ENCODE measurements around the gene XPO6.

The XPO6 gene

DNA sequence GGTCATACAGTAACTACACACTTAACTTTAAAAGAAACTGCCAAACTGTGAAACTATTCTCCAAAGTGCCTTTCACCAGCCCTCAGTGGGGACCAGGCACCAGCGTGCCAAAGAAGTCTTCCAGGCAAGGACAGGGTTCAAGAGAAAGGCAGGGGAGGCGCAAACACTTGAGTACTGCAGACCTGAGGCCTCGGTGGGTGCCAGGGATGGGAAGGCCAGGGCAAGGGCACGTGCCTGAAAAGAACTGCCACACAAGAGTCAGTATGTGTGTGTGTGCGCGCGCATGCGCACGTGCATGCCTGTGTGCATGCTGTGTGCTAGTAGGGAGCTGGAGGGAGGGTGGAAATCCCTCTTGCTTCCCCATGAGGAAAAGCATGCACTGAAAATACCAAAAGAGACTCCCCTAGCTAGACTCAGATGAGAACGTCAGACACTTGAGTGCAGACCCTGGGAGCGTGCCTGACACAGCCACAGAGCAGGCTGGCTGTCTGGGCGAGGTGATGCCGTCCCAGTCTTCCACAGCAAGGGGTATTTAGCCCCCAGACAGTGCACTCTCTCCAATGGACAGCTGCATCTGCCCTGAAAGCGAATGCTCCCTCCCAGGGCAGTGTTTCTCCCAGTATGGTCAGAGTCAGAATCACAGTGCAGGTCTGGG, 108.1 kb downstream of the XPO6 start:
- TF ChIP-seq, protein P1, sequence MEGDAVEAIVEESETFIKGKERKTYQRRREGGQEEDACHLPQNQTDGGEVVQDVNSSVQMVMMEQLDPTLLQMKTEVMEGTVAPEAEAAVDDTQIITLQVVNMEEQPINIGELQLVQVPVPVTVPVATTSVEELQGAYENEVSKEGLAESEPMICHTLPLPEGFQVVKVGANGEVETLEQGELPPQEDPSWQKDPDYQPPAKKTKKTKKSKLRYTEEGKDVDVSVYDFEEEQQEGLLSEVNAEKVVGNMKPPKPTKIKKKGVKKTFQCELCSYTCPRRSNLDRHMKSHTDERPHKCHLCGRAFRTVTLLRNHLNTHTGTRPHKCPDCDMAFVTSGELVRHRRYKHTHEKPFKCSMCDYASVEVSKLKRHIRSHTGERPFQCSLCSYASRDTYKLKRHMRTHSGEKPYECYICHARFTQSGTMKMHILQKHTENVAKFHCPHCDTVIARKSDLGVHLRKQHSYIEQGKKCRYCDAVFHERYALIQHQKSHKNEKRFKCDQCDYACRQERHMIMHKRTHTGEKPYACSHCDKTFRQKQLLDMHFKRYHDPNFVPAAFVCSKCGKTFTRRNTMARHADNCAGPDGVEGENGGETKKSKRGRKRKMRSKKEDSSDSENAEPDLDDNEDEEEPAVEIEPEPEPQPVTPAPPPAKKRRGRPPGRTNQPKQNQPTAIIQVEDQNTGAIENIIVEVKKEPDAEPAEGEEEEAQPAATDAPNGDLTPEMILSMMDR (IDR thresholded peaks at IDR 0.05; ENCODE audit: low read depth, low read length, missing control alignments): no peak
- in situ Hi-C loops (cut with HindIII; ENCODE audit: low sequenced_read_pairs): no loop called here
- no peak overlapping the region for H3K4me3 ChIP-seq (ENCODE audit: low read depth, low read length)
- no peak for DNase-seq (ENCODE audit: low read depth)

- no peak for DNase-seq (ENCODE audit: low read depth)
- H3K4me3 ChIP-seq (ENCODE audit: low read depth, low read length): no peak overlapping the region
- in situ Hi-C loops (cut with HindIII; ENCODE audit: low sequenced_read_pairs): no loop called here
- TF ChIP-seq, protein P1 (IDR thresholded peaks at IDR 0.05; ENCODE audit: low read depth, low read length, missing control alignments): no peak
These were observed 110.3 kb downstream of the XPO6 start for GRCh38 chr16:28101533-28101890.

GRCh38 chr16:28100810-28101532, 110.8 kb downstream of the XPO6 start:
- in situ Hi-C loops (cut with HindIII; ENCODE audit: low sequenced_read_pairs): no loop called here
- TF ChIP-seq, protein P1 (IDR thresholded peaks at IDR 0.05; ENCODE audit: low read depth, low read length, missing control alignments): no peak
- no peak overlapping the region for H3K4me3 ChIP-seq (ENCODE audit: low read depth, low read length)
- DNase-seq (ENCODE audit: low read depth): no peak

GRCh38 chr16:28098959-28099945, 112.5 kb downstream of the XPO6 start:
- in situ Hi-C loops (cut with HindIII; ENCODE audit: low sequenced_read_pairs): no loop called here
- no peak for DNase-seq (ENCODE audit: low read depth)
- no peak overlapping the region for H3K4me3 ChIP-seq (ENCODE audit: low read depth, low read length)
- TF ChIP-seq, protein P1 (IDR thresholded peaks at IDR 0.05; ENCODE audit: low read depth, low read length, missing control alignments): no peak

DNA sequence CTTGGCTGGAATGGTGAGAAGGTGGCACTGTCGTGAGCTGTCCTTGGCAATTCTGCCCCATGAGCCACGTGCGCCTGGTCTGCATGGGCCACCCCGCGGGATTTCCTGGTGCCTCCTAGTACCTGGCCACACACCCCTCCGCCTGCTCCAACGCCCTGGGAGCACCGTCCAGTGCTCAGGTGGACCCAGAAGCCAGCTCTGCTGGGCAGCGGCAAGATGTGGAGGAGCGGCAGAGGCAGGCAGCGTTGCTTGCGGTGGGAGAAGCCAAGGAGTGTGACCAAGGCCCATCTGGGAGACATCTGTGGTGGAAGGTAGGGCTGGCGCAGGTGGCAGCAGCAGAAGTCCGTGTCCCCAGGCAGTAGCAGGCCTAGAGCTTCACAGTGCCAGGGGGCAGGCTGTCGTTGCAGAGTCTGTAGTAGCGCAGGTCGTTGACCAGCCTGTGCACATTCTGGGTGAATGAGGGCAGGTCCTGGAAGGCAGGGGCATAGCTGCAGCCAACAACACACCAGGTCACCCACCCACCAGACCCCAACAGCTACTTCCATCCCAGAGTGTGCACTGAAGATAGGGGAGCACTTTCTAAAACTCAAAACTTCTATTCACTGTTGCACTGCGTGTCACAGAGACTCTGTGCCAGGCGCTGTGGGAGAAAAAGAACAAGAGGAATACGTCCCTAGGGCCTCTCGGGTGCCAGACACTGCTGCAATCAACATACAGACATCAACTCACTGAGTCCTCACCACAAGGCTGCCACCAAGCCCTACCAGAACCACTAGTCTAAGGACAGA, 113.4 kb downstream of the XPO6 start:
- no peak for DNase-seq (ENCODE audit: low read depth)

More for the DNA sequence above, 113.4 kb downstream of the XPO6 start:
- H3K4me3 ChIP-seq (ENCODE audit: low read depth, low read length): no peak overlapping the region
- in situ Hi-C loops (cut with HindIII; ENCODE audit: low sequenced_read_pairs): no loop called here
- TF ChIP-seq, protein P1 (IDR thresholded peaks at IDR 0.05; ENCODE audit: low read depth, low read length, missing control alignments): no peak

All from astrocyte of the cerebellum (primary cell).